DLD1 (cell line): ENCODE results near the gene PFKP.
"Not testable (repeated sequence)": the region's sequence is repeated elsewhere in the genome, so short reads cannot be mapped to it uniquely, and the experiment has no call there.

Source experiments
- in situ Hi-C: cut with HindIII; loops from 2 replicates; pipeline ENCODE4 v1.10.0; 2017; ENCODE audit warnings: low sequenced_read_pairs

Gene PFKP

DNA sequence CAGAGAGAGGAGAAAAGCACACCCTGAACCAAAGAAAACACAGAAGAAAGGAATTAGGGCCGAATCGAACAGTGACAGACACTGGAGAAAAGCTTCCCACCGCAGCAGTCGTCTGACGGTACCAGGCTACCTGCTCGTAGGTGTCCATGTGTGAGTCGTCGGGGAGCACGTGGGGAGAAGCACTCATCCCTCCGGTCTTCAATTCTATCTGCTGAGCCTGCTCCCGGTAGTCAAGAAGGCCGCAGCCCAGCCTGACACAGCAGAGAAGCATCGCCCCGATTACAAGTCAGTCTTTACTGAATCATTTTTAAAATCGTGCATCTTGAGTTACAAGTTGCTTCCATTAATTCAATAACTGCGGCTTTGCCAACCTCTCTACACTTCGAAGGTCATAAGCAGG is 80.7 kb downstream of the PFKP start:
- in situ Hi-C loops, result no loop called here

DNA sequence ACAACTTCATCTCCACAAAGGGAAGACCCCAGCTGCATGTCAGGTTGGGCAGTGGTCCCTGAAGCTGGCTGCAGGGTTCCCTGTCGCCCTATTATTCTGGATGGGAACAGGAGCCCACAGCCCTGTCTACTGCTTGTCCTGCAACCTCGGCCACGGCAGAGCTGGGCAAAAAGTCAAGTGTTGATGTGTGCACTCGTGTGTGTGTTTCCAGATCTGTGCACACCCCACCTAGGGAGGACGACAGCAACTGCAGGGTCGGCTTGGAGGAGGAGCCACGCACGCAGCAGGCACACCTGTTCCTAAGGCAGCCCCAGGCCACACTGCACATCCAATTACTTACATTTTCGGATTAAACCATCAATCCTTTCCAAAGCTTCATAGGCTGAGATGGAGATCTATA is 81.6 kb downstream of the PFKP start:
- in situ Hi-C loops, result no loop called here

DNA sequence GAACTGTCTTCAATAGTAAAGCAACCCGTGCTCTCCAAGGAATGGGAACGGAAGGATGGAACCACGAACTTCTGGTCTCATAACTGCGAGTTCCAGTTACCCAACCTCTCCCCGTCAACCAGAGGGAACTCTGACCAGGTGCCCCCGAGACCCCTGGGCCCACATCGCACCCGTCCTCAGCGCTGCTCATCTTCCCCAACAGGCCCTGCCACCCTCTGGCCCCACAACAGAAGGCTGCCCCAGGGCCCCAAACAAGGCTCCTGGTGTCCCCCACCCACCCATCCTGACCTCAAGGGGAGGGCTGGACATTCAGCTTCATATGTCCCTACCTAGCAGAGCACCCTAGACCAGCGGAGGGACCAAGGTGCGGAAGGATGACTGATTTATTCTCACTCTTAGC is 82.6 kb downstream of the PFKP start:
- in situ Hi-C loops, result no loop called here

DNA sequence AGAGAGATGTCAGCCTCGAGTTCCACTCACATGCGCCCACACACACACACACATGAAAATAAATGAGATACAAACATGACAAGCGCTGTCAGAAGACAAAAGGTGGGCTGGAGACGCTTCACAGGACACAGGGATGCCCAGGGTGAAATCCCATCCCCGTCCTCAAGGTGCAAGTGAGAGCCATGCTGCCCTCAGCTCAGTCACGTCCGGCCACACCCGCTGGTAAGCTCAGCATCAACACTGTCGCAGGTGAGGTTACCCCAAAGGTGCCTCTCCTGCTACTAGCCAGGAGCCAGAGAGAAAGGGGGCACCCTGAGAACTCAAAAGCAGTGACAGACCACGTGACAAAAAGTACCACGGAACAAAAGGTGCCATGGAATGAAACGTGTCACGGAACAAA is 83.0 kb downstream of the PFKP start:
- in situ Hi-C loops, result no loop called here

DNA sequence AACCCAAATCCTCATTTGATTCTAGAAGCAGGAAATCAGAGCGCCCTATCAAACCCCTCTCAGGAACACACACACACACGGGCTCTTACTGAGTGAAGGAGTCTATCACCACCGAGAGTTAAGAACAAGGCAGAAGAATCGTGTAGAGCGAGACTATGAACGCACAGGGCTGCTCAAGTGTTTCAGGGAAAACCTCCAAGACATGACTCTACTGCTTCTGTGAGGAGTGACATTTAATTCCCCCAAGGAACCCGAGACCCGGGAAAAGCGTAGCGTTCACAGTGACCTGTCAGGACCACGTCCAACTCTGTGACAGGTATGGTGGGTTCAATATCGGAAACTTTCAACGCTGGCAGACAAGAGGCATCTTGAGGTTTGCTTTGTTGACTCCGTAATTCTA is 83.6 kb downstream of the PFKP start:
- in situ Hi-C loops, result no loop called here

DNA sequence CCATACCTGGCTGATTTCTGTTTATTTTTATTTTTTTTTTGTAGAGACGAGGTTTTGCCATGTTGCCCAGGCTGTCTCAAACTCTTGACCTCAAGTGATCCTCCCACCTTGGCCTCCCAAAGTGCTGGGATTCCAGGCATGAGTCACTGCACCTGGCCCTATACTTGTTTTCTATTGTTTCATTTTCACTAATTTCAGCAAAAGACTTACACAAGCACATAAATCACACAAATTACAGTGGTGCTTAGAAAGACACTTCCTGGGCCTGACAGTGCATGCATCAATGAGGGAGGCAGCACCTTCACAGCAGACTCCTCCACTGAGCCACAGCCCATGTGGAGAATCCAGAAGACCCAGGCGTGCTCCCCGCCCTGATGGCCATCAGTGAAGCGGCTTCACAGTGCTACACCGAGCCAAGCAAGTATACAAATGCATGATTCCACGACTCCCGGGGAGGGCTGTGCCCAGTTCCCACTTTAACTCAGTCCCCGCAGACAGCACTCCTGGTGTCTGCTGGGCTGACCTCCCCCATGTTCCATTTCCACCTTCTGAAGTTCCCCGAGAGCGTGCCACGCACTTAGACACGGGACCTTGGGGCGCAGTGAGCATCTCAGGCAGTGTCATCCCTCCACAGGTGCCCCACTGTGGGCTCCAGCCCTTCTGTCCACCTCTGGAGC is 84.7 kb downstream of the PFKP start:
- in situ Hi-C loops, result no loop called here

DNA sequence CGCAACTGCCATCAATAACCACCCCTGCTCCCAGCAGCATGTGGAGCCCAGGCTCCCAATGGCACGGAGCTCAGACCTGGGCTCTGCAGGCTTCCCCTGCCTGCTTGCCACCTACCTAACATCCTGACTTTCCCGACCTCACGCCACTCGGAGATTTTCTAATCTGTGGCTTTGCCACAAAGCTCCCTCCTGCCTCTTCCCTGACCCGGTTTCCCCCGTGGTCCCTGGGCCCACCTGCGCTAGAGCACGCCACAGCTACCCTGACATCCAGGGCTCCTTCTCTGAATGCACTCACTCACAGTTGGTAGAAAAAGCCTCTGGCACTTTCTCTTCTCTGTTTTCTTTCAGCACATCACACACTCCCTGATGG is 85.2 kb downstream of the PFKP start:
- in situ Hi-C loops, result no loop called here

DNA sequence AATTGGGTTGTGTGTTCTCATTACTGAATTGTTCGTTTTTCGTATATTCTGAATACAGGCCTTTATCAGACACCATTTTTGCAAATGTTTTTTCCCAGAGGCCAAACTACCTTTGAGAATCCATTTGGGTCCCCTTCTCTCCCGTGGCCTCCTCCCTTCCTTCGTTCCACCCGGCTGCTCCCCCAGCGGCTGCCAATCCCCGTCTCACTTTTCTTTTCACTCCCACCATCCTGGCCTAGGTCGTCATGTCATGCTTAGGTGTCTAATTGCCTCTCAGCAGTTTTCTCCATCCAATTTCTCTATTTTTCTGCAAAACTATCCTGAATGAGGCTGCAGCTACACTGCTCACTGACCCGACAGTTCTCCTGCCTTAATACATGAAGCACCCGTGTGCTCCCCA is 87.3 kb downstream of the PFKP start:
- in situ Hi-C loops, result no loop called here

DNA sequence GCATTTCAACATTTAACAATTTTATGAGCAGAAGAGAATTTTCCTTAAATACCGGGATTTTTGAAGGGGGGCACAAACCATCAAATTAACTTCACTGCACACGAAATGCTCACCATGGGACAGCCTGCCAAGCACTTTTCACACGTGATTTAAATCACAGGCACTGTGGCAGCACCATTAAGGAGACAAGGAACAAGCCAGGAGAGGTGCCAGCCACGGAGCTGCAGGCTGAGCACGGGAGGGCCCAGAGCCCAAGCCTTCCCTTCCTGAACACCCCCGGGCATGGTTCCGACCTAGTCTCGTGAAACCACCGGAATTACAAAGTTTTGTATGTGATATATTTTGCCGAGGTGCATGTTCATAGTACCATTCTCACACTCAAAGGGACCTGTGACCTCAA is 91.8 kb downstream of the PFKP start:
- in situ Hi-C loops, result no loop called here

DNA sequence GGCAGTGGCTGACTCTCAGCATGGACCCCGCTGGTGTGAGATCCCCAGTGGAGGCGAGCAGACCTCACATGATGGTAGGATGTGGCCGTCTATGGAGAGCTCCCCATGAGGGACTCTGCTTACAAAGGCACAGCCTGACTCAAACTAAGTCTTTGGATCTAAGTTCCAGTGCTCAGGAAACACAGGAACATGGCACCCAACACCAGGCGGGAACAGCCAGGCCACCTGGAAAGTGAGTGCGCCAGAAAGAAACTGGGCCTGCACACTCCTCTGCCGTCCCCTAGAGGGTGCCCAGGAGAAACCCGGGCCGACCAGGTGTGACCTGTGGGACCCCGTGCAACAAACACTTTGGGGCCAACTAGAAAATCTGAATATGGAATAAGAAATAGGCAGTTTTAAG is 95.2 kb downstream of the PFKP start:
- in situ Hi-C loops, result no loop called here

DNA sequence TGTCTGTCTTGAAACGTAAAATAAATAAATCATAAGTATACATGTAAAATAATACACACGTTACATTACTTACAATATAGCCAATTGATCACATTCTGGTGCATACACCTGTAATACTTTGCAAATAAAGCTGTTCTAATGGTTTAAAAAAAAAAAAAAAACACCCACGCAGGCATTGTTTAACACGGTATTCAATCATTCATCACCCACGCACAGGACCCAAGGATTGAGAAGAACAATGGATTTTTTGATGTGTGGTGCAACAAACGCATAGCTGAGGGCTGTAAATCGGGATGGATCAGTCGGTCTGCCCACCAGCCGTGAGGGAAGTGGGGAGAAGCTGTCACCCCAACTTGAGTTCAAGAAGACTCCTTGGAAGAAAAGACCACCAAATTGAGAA is 96.5 kb downstream of the PFKP start:
- in situ Hi-C loops, result no loop called here

DNA sequence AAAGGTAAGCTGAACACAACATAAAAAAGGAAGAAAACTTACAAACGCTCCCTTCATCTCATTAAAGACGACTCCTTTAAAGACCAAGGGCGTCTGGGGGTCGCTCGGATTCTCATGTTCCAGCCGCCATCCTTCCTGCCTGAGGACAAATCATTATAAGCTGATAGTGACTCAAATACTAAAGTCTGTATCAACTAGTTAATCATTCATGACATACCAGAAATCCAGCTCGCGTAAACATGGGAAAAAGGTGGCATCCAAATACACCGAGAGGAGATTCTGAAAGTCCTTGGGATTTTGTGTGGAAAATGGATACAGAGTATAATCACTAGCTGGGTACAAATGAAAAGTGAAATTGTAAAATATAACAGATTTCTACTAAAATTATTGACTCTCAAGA is 97.8 kb downstream of the PFKP start:
- in situ Hi-C loops, result no loop called here

DNA sequence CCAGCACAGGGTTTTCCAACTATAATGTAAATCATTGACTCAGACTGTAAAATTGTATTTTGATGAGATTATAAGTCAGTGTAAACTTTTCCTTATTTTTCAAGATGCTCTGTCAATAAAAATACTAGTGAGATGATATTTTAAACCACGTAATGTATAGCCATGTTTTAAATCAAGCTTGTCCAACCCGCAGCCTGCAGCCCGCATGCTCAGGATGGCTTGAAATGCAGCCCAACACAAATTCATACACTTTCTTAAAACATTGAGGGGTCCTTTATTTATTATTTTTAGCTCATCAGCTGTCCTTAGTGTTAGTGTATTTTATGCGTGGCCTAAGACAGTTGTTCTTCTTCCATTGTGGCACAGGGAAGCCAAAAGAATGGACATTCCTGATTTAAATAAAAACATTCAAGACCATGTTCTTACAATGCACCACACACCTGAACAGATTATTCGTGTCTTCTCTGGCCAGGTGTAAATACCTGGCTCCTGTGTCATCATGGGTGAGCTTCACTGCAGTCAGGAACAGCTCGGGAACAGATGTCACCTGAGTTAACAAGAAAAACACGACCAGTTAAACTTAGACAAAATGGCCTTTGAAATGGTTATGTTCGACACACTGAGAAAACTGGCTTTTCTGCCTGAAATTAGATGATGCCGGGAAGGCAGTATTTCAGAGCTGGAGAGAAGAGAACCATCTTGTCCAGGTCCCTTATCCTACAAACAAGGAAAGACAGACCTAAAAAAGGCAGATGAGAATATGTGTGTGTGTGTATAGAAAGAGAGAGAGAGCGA is 99.3 kb downstream of the PFKP start:
- in situ Hi-C loops, result no loop called here

DNA sequence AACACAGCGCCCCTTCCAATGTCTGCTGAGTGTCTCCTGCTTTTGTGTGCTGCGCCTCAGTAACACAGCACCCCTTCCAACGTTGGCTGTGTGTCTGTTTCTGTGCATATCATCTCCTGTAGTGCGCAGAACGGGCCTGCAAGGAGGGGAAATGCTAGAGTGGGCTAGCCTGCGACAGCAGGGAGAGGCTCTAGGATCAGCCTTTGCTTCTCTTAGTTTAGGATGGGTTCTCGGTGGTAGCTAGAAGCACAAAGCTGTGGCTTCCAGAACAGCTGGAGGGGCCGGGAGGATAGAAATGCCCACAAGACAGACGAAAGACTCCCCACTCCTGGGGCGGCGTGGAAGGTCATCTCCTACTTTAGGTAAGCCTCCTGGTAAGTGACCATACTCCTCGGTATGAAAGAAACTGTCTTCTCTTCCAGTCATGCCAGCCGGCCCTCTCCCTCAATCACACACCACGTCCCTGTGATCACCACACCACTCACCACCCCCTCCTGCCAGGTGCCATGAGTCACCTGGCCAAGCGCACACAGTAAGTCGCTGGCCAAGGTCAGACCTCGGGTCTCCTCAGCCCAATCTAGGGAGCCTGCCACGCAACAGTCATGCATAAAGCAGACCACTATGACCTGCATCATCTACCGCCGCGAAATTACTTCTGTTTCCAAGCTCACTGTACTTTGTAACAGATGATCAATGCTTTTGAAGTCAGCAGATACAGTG is 100.4 kb downstream of the PFKP start:
- in situ Hi-C loops, result no loop called here

DNA sequence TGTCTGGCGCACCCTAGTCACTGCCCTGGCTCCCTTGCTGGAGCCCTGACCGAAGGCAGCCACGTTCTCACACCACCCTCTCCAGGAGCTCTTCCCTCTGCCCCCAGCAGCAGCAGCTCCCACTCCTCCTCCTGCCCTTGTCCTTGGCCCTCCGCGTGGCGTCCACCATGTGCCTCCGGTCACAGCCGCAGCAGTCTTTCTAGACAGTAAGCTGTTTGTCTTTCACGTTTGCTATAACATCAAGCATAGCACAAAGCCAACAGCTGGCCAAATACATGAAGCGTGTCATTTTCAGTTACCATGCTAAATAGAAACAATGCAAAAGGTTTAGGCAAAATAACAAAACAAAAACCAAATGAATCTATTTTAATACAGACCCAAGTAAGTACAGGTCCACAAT is 101.9 kb downstream of the PFKP start:
- in situ Hi-C loops, result no loop called here

DNA sequence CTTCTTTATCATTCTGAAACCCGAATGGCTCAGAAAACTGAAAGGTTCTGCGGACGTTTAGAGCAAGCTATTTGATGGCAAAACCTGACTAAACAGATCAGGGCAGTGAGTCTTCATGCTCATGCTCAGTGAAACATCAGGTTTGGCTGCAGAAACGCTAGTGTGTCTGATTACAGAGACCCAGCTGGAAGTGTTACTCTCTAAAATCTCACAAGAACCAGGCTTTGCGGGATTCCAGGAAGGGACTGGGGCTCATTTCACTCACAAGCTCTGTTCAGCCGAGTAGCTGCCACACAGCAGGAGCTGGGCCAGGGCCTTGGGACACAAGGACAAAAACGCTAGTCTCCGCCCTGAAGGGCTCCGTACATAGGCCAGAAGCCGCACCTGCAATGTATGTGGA is 102.3 kb downstream of the PFKP start:
- in situ Hi-C loops, result no loop called here

DNA sequence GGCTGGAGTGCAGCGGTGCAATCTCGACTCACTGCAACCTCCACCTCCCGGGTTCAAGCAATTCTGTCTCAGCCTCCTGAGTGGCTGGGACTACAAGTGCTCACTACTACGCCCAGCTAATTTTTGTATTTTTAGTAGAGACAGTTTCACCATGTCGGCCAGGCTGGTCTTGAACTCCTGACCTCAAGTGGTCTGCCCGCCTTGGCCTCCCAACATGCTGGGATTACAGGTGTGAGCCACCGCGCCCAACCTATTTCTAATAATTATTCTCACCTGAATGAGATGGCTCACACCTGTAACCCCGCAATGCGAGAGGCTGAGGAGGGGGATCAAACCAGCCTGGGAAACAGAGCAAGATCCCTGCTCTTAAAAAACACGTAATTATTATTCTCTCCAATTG is 104.1 kb downstream of the PFKP start:
- in situ Hi-C loops, result not testable (repeated sequence)

DNA sequence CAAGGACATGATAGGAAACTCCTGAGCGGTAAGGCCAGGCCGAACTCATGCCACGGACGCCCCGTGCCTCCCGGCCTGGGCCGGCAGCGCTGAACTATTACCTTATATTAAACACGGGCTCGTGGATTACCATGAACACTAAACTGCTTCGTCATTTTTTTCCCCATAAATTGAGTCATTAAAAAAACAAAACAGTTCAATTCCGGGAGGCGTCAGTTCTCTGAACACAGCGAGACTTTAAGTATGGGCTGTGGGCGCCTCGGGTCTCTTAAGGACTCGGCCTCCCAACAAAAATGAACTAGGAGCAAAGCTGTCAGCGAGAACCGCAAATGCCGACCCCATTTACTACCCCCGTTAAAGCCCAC is 104.7 kb downstream of the PFKP start:
- in situ Hi-C loops, result no loop called here

DNA sequence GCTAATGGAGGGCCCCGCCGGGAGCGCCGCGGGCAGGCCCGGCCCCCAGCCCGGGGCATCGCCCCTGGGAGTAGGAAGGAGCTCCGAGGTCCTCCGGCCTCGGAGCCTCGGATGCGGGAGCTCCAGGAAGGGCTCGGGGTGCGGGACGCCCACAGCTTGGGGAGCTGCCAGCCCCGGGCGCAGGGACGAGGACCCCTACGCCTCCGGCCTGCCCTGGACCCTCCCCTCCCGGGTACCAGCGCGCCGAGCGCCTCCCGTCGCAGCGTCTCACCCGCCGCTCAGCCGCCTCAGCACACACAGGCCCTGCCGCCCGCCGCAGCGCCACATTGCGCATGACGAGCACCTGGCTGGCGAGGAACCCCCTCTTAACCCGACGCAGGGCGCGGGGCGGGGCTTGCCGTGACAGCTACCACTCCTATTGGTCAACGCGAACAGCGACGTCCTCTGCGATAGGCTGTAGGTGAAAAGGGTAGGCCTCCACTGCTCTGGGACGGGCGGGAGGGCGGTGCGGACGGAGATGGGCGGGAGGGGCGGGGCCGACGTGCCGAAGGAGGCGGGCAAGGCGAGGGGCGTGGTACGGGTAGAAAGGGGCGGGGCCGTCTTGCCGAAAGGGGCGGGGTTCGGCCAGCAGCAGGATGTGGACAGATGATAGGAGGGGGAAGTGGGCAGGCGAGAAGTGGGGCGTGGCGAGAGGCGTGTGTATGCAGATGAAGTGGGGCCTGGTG is 105.3 kb downstream of the PFKP start, which contains the start of gene PITRM1:
PITRM1 (minus strand) TSS at position 337 of the 725 bp plus-strand sequence; CDS start at position 327, 10 bp downstream.
- in situ Hi-C loops, result no loop called here

DNA sequence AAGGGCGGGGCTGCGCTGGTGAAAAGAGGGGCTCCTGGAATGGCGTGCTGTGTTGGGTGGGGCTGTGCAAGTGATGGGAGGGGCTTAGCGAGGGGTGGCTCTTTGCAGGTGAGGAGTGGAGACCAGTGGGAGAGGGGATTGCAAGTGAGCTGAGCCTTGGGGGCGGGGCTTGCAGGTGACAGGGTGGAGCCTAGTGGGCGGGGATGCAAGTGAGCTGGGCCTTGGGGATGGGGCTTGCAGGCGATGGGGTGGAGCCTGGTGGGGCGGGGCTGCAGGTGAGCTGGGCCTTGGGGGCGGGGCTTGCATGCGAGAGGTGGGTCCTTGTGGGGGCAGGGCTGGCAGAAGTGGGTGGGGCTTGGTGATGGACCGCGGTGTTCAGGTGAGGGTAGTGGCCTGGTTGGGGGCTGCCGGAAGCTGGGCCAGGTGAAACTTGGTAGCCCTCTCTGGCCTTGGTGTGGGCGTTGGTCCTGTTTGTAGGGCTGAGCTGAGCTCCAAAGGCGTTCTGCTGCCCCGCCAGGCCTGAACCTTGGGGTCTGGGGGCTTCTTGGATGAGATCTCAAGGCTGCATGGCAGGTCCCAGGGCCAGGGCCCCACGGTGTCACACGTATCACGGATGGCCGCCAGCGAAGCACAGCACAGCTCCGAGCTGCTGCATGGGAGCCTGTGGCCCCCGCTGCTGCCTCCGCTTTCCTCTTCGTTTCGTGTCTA is 106.0 kb downstream of the PFKP start:
- in situ Hi-C loops, result no loop called here

DNA sequence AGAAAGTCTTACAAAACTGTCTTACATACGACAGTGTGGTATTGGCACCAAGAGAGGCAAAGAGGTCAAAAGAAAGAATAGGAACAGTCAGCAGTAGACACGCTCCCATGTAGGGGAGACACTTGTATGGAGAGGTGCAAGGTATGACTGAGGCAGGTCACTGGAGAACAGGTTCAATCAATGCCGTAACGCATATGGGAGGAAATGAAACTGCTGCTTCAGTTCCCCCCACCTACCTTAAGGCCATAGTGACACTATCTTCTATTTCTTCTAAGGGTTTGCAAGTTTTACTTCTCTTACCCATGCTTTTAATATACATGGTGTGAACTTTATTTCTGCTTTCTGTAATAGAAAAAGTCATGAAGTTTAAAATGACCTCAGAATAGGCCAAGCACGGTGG is 110.7 kb downstream of the PFKP start:
- in situ Hi-C loops, result no loop called here
